PFSK-1 (cell line): ENCODE data around the gene EXOC6B.

Source experiments
- POLR2AphosphoS5 ChIP-seq: IDR thresholded peaks from 2 replicates; pipeline ENCODE4 v1.6.1; 2012; ENCODE audit warnings: low read depth, mild to moderate bottlenecking, control low read depth, low read length, moderate library complexity
- SIN3A ChIP-seq: IDR thresholded peaks from 2 replicates; pipeline ENCODE4 v1.6.1; 2012; ENCODE audit warnings: mild to moderate bottlenecking, low read length, moderate library complexity, borderline replicate concordance; ENCODE audit not compliant: insufficient read depth
- TAF1 ChIP-seq: IDR thresholded peaks from 2 replicates; pipeline ENCODE4 v1.6.1; 2012; ENCODE audit warnings: low read length, control low read depth, borderline replicate concordance; ENCODE audit not compliant: insufficient read depth
- TF ChIP-seq, protein P1 (sequence below), 2 experiments: IDR thresholded peaks; 2 replicates each; pipeline versions ENCODE4 v1.6.1 to v1.8.0; 2011 to 2012; ENCODE audit warnings: low read depth in 2 of 2, low read length in 2 of 2, control low read depth in 1 of 2, inconsistent platforms in 1 of 2, mild to moderate bottlenecking in 1 of 2, moderate library complexity in 1 of 2; ENCODE audit not compliant: insufficient read depth in 1 of 2

DNA sequence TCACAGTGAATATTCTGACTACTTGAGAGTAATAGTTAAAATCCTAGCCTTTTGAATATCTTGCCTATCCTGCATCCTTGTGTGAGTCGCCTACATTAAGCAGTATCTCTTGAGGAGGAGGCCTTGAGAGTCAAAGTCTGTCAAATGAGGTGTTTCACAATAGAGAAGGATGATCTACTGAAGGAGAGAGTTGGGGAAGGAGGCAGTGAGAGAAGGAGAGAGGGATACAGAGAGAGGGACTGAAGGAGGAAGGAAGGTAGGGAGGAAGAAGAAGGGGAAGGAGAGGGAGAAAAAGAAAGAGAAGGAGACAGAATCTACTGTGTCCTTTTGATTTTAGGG lies 554.6 kb downstream of the EXOC6B start:
- no peak for TF ChIP-seq POLR2AphosphoS5
- TF ChIP-seq SIN3A: no peak
- no peak for TF ChIP-seq TAF1
- TF ChIP-seq, protein P1, sequence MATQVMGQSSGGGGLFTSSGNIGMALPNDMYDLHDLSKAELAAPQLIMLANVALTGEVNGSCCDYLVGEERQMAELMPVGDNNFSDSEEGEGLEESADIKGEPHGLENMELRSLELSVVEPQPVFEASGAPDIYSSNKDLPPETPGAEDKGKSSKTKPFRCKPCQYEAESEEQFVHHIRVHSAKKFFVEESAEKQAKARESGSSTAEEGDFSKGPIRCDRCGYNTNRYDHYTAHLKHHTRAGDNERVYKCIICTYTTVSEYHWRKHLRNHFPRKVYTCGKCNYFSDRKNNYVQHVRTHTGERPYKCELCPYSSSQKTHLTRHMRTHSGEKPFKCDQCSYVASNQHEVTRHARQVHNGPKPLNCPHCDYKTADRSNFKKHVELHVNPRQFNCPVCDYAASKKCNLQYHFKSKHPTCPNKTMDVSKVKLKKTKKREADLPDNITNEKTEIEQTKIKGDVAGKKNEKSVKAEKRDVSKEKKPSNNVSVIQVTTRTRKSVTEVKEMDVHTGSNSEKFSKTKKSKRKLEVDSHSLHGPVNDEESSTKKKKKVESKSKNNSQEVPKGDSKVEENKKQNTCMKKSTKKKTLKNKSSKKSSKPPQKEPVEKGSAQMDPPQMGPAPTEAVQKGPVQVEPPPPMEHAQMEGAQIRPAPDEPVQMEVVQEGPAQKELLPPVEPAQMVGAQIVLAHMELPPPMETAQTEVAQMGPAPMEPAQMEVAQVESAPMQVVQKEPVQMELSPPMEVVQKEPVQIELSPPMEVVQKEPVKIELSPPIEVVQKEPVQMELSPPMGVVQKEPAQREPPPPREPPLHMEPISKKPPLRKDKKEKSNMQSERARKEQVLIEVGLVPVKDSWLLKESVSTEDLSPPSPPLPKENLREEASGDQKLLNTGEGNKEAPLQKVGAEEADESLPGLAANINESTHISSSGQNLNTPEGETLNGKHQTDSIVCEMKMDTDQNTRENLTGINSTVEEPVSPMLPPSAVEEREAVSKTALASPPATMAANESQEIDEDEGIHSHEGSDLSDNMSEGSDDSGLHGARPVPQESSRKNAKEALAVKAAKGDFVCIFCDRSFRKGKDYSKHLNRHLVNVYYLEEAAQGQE (IDR thresholded peaks at IDR 0.05; ENCODE audit: insufficient read depth in 1 of 2, low read depth in 2 of 2, low read length in 2 of 2): no peak
